ENCODE data around the gene KCNE2. TPM values are rescaled to one million over a fixed set of nuclear protein-coding genes. Genes with fewer than 3 reads are reported as not detected.
"Not testable (repeated sequence)": the region's sequence is repeated elsewhere in the genome, so short reads cannot be mapped to it uniquely, and the experiment has no call there.

KCNE2 gene
- total RNA-seq, 1 donor from 2014 or later, result not detected

DNA sequence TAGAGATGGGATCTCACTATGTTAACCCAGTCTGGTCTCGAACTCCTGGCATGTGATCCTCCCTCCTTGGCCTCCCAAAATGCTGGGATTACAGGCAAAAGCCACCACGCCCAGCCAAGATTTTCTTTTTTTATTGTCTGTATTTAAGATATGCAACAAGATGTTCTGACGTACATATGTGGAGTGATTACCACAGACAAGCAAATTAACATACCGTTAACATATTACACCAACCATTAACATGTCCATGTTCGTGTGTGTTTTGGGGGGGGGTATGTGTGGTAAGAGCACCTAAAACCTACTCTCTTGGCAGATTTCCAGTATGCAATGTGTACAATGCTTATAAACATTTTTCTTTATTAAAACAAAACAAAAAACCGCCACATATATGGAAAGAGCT, 10.6 kb upstream of the KCNE2 start:
- no peak for DNase-seq (ENCODE audit: low spot score)

- DNase-seq (ENCODE audit: low spot score), result no peak
Observed at GRCh38 chr21:34354836-34355235, 9.0 kb upstream of the KCNE2 start.

DNA sequence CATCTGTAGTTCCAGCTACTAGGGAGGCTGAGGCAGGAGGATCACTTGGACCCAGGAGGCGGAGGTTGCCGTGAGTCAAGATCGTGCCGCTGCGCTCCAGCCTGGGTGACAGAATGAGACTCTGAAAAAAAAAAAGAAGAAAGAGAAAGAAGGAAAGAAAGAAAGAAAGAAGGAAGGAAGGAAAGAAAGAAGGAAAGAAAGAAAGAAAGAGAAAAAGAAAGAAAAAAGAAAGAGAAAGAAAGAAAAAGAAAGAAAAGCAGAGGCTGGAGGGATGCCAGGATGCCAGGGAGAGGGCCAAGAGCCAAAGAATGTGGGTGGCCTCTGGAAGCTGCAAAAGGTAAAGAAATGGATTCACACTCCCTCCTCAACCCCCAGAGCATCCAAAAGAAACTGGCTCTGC, 8.2 kb upstream of the KCNE2 start:
- no peak for DNase-seq (ENCODE audit: low spot score)

DNA sequence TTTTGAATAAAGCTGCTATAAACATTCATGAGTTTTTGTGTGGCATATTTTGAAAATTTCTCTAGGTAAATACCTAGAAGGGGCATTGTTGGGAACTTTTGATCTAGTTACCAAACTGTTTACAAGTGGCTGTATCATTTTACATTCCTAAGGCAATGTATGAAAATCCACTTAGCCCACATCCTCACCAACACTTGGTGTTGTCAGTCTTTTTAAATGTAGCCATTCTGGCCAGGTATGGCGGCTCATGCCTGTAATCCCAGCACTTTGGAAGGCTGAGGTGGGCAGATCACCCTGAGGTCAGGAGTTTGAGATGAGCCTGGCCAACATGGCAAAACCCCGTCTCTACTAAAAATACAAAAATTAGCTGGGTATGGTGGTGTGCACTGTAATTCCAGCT, 5.9 kb upstream of the KCNE2 start:
- no peak for DNase-seq (ENCODE audit: low spot score)

- no peak for DNase-seq (ENCODE audit: low spot score)
Observed at GRCh38 chr21:34358866-34359265, 4.9 kb upstream of the KCNE2 start.

- no peak for DNase-seq (ENCODE audit: low spot score)
Observed at GRCh38 chr21:34360488-34361241, 3.1 kb upstream of the KCNE2 start.

DNA sequence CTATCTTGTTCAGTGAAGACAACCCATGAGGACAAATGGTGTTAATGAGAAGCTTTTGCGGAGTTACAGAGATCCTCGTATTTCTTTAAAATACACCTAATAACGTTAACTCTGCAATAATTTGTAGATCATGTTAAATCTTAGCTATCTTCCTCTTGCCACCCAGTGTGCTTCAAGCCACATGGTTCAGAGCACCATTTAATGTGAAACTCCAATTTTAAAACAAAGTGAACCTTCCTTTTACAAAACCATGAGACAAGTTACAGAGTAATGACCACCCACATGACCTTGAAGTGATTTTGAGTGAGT, 1.7 kb upstream of the KCNE2 start:
- no peak for DNase-seq (ENCODE audit: low spot score)

DNA sequence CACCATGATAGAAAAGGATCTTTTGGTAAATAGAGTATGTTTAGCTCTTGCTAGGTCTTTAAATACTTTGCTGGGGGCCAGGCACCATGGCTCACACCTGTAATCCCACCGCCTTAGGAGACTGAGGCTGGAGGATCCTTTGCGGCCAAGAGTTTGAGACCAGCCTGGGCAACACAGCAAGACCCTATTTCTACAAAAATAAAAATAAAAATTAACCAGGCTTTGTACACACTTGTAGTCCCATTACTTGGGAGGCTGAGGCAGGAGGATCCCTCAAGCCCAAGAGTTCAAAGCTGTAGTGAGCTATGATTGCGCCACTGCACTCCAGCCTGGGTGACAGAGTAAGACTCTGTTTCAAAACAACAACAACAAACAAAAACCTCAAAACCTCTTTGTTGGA, 1.1 kb upstream of the KCNE2 start:
- DNase-seq (ENCODE audit: low spot score), result no peak

GRCh38 chr21:34364921-34365320, 1.1 kb downstream of the KCNE2 start:
- DNase-seq (ENCODE audit: low spot score), result no peak

- DNase-seq (ENCODE audit: low spot score), result no peak
Observed at GRCh38 chr21:34365809-34366208, 2.0 kb downstream of the KCNE2 start.

GRCh38 chr21:34367320-34367935, 3.6 kb downstream of the KCNE2 start:
- no peak for DNase-seq (ENCODE audit: low spot score)

DNA sequence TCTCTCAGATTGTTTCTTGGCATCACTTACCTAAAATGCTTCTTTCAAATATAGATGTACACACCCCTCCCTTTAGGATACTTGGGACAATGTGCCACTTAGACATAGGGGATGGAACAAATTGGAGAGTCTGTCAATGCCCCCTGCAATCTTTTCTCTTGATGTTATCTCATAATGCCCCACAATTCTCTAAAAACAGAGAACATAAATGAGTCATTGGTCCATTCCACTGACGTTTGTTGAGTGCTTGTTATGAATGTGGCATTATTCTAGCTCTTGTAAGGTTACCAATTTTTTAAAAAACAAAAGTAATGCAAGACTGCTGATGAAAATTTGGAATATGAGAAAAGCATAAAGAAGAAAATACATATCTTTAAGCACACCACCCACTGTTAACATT, 5.9 kb downstream of the KCNE2 start:
- no peak for DNase-seq (ENCODE audit: low spot score)

DNA sequence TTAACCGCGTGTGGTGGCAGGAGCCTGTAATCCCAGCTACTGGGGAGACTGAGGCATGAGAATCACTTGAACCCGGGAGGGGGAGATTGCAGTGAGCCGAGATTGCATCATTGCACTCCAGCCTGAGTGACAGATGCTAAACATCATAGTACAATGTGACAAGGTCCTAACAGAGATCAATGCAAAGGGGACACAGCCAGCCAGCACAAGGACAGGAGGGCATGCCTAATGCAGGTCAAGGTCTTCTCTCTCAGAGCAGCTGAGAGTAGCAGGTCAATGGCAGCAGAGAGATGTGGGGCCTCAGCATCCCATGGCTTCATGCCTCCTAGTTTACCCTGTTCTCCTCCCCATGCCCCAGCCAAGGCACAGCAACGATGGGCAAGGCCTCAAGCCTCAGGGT, 8.5 kb downstream of the KCNE2 start:
- DNase-seq (ENCODE audit: low spot score), result no peak

DNA sequence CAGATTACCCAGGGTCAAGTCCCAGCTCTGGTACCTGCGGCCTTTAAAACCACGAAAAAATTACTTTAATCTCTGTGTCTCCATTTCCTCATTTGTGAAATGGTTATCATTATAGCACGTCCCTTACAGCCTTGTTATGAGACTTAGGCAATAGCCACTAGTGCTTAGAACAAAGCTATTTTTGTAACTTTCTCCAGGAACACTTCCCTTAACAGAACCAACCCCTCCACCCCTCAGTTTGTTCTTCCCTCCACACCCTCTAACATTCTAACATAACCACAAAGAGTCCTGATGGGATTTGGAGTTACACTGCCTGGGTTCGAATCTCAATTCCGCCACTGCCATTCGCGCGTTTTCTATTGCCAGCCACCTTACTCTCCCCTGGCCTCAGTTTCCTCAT, 10.7 kb downstream of the KCNE2 start:
- not testable (repeated sequence) for DNase-seq (ENCODE audit: low spot score)

DNA sequence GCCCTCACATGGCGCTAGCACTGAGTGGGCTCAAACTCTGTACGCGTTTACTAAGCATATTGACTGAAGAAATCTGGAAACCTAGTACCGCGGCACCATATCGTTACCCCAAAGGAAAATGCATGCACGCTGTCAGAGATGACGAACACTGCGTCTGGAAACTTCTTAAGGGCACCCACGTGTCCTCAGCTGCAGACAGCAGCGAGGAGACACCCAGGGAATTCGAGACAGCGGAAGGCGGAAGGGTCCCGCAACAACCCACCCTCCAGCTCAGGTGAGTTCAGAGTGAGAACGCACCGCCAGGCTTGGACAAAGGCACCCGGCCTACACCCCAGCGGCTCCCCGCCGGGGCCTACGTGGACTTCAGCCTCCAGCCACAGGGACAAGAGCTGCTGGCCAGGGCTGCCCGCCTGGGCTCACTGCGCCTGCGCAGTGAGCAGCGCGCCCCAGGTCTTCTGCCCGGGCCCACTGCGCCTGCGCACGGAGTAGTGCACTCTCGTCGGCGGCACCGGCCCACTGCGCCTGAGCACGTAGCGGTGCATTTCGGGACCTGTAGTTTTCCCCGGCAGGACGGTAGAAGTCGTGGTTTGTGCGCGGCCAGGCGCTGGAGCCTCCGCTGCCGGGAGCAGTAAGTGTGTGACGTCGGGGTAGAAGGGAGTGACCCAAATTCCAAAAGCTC, 11.3 kb downstream of the KCNE2 start, which contains the start of gene SMIM11:
Gene SMIM11 (plus strand): TSS at position 568 of the 679 bp plus-strand sequence. CDS start 3,998 bp downstream, outside the sequence.
- DNase-seq (ENCODE audit: low spot score), result not testable (repeated sequence)

- not testable (repeated sequence) for DNase-seq (ENCODE audit: low spot score)
Observed at GRCh38 chr21:34375619-34375972, 11.8 kb downstream of the KCNE2 start.

GRCh38 chr21:34383138-34383537, 19.3 kb downstream of the KCNE2 start:
- not testable (repeated sequence) for DNase-seq (ENCODE audit: low spot score)

- not testable (repeated sequence) for DNase-seq (ENCODE audit: low spot score)
Observed at GRCh38 chr21:34383724-34384415, 20.1 kb downstream of the KCNE2 start.

DNA sequence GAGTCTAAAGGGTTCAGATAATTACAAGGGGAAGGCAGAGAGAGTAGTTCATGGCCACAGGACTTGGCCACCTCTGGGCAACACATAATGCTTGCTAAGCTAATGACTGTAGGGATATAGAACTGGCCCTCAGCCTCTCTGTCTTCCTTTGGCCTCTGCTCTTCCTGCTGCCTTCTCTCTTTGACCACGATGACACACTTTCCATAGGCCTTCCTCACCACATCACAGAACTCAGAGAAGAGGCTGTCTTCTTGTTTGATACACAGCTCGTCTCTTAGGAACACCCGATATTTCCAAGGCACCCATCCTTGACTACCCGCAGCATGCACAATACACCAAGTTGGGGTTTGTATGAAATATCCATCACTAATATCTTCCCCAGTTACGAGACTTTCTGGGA, 36.7 kb downstream of the KCNE2 start:
- not testable (repeated sequence) for DNase-seq (ENCODE audit: low spot score)

GRCh38 chr21:34404742-34405141, 40.9 kb downstream of the KCNE2 start:
- not testable (repeated sequence) for DNase-seq (ENCODE audit: low spot score)

GRCh38 chr21:34405686-34406085, 41.9 kb downstream of the KCNE2 start:
- DNase-seq (ENCODE audit: low spot score), result not testable (repeated sequence)

GRCh38 chr21:34406102-34406501, 42.3 kb downstream of the KCNE2 start:
- DNase-seq (ENCODE audit: low spot score), result not testable (repeated sequence)

All from mesenteric fat pad (tissue), 1 donor.